GM19025 (cell line): ENCODE data around the gene LRMDA.

ENCODE experiments used
- ATAC-seq: cut with Tn5 transposase; IDR thresholded peaks from one replicate; pipeline ENCODE4 v1.9.1; 2021; ENCODE audit warnings: mild to moderate bottlenecking, low read depth, moderate library complexity; ENCODE audit not compliant: unreplicated experiment

LRMDA gene

GRCh38 chr10:76454506-76455140 is 1023.2 kb downstream of the LRMDA start:
- no peak for ATAC-seq

GRCh38 chr10:76456197-76456596 is 1024.8 kb downstream of the LRMDA start:
- no peak for ATAC-seq

- ATAC-seq = no peak
These were observed 1027.7 kb downstream of the LRMDA start for GRCh38 chr10:76459016-76459730.

GRCh38 chr10:76461024-76461423 is 1029.6 kb downstream of the LRMDA start:
- no peak for ATAC-seq

GRCh38 chr10:76463111-76463510 is 1031.7 kb downstream of the LRMDA start:
- ATAC-seq = no peak

- ATAC-seq = no peak
These were observed 1035.5 kb downstream of the LRMDA start for GRCh38 chr10:76466836-76467503.

GRCh38 chr10:76469675-76470074 is 1038.3 kb downstream of the LRMDA start:
- ATAC-seq = no peak

- no peak for ATAC-seq
These were observed 1047.8 kb downstream of the LRMDA start for GRCh38 chr10:76479103-76479790.

GRCh38 chr10:76481178-76481577 is 1049.8 kb downstream of the LRMDA start:
- no peak for ATAC-seq

GRCh38 chr10:76487582-76487981 is 1056.2 kb downstream of the LRMDA start:
- ATAC-seq = no peak

GRCh38 chr10:76488602-76489001 is 1057.2 kb downstream of the LRMDA start:
- ATAC-seq = no peak

- no peak for ATAC-seq
These were observed 1059.8 kb downstream of the LRMDA start for GRCh38 chr10:76491216-76491615.

- ATAC-seq = no peak
These were observed 1060.6 kb downstream of the LRMDA start for GRCh38 chr10:76492026-76492425.

GRCh38 chr10:76492678-76493472 is 1061.5 kb downstream of the LRMDA start:
- ATAC-seq = no peak

- ATAC-seq = no peak
These were observed 1066.2 kb downstream of the LRMDA start for GRCh38 chr10:76497666-76498065.

GRCh38 chr10:76504823-76505222 is 1073.4 kb downstream of the LRMDA start:
- ATAC-seq = no peak

- ATAC-seq = no peak
These were observed 1078.0 kb downstream of the LRMDA start for GRCh38 chr10:76509446-76509845.

GRCh38 chr10:76514321-76514720 is 1082.9 kb downstream of the LRMDA start:
- ATAC-seq = no peak

- no peak for ATAC-seq
These were observed 1083.4 kb downstream of the LRMDA start for GRCh38 chr10:76514869-76515268.

GRCh38 chr10:76522547-76522946 is 1091.1 kb downstream of the LRMDA start:
- ATAC-seq = no peak
